SH-SY5Y (cell line): ENCODE measurements around the gene STK32C.

Experiments
- GATA2 ChIP-seq: IDR thresholded peaks from 2 replicates; pipeline ENCODE4 v1.6.1; 2011; ENCODE audit warnings: mild to moderate bottlenecking, low read depth, low read length
- GATA3 ChIP-seq: IDR thresholded peaks from 2 replicates; pipeline ENCODE4 v1.6.1; 2011; ENCODE audit warnings: low read depth, mild to moderate bottlenecking, low read length, moderate library complexity

The STK32C gene

GRCh38 chr10:132345345-132345744, 37.6 kb upstream of the STK32C start:
- TF ChIP-seq GATA3 (no peak), GATA2 (no peak)

- TF ChIP-seq GATA2 (no peak), GATA3 (no peak)
Observed at GRCh38 chr10:132344386-132344785, 36.6 kb upstream of the STK32C start.

GRCh38 chr10:132342553-132342952, 34.8 kb upstream of the STK32C start:
- no peak for TF ChIP-seq GATA3
- no peak for TF ChIP-seq GATA2

DNA sequence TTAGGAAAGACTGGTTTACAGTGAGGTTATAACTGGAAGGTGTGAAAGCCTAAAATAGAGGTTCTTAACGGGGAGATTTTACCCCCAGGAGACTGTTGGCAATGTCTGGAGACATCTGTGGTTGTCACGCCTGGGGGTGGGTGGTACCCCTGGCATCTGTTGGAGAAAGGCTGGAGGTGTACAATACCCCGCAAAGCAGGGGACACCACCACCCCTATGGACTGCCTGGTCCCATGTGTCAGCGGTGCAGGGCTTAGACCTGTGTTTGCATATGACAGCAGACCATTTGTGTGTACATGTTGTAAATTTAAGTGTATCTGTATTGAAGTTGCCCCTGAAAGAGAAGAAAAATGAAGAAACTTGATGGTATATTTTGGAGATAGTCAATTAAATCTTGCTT, 34.0 kb upstream of the STK32C start:
- no peak for TF ChIP-seq GATA2
- no peak for TF ChIP-seq GATA3

GRCh38 chr10:132341017-132341416, 33.3 kb upstream of the STK32C start:
- no peak for TF ChIP-seq GATA3
- TF ChIP-seq GATA2: no peak

DNA sequence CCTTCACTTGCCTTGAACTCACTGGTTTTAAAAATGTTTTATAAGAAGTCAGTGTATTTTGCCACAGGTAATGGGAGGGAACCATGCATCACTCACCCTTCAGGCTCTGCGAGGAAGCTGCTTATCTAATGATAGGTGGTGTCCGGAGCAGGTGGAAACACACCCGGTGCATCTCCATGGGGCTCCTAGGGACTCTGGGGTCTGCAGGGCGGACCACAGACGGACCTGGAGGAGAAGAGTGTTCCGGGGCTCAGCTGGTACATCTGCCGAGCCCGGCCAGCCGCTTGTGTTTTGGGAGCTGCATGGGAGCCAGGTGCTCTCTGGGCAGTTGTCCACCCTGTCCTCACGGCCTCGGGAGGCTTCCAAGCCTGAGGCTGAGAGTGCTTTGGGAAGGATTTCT, 31.5 kb upstream of the STK32C start:
- TF ChIP-seq GATA2 (no peak), GATA3 (no peak)

- TF ChIP-seq GATA3 (no peak), GATA2 (no peak)
Observed at GRCh38 chr10:132338876-132339275, 31.1 kb upstream of the STK32C start.

DNA sequence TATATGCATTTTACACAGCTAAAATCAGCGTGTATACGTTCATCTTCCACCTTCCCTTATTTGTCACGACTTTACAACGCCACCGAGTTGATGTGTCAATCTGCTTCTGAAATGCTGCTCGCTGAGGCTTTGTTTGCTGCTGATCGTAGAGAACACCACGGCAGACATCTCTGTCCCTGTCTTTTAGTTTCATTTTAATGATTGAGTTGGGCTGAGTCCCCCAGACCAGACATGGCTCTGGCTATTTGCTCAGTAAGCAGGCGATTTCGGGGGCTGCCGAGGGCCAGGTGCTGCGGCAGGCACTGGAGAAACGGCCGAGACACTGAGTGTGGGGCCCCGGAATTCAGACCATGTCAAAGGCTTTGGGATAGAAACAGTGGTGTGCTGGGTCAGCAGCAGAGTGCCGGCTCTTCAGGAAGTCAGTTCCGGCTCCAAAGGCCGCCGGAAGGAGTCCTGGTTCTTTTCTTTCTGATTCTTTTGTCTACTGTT, 29.2 kb upstream of the STK32C start:
- no peak for TF ChIP-seq GATA3
- no peak for TF ChIP-seq GATA2

DNA sequence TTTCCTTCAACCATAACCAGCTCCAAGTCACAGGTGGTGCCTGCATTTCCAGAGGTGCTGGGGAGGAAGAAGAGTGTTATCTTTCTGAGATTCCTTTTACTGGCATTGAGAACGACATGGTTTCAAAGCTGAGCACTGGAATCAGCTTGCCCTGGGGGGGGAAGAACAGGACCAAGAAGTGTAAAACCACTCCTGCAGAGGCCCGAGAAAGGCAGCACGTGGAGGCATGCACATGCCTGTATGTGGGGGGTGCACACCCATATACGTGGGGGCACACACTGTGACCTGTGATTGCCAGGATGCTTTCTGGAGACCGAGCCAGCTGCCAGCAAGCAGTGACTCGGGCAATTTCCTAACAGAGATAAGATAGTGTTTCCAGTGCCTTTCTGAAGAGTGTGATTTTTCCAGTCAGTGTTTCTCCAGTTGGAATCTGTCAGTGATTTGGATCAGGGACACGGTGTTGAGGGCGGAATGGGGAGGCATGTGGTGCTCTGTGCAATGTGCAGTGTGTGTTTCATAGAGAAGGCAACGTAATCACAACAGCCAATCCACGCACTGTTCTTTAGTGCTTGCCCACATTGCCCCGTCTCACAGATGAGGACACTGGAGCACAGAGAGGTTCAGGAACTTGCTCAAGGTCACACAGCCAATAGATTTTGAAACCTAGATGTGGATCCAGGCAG, 28.5 kb upstream of the STK32C start:
- TF ChIP-seq GATA2 (no peak), GATA3 (no peak)

DNA sequence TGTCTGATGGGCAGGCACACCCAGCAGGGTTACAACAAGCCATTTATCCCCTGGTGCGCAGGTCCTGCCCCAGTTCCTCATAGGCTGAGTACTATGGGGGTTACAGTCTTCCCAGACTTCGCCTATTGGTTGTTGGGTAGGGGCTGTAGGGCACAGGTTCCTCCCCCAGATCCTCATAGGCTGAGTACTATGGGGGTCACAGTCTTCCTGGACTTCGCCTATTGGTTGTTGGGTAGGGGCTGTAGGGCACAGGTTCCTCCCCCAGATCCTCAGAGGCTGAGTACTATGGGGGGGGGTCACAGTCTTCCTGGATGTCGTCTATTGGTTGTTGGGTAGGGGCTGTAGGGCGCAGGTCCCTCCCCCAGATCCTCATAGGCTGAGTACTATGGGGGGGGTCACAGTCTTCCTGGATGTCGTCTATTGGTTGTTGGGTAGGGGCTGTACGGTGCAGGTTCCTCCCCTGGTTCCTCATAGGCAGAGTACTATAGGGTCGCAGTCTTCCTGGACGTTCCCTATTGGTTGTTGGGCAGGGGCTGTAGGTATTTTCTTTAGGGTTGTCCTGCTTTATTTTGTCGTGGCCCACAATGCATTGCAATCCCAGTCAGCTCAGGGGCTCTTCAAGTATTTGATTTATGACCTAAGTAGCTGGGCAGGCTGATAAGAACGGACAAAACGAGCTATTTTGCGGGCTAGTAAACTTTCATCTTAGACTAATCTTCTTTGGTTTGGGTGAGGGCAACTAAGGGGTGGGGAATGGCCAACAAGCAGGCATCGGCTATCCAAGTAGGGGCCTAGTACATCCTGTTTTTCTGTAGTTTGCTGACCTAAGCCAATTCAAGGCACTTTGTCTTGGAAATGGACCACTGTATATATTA, 27.7 kb upstream of the STK32C start:
- TF ChIP-seq GATA3 (no peak), GATA2 (no peak)

GRCh38 chr10:132334631-132335188, 27.0 kb upstream of the STK32C start:
- TF ChIP-seq GATA3 (no peak), GATA2 (no peak)

GRCh38 chr10:132333386-132333785, 25.6 kb upstream of the STK32C start:
- TF ChIP-seq GATA3 (no peak), GATA2 (no peak)

DNA sequence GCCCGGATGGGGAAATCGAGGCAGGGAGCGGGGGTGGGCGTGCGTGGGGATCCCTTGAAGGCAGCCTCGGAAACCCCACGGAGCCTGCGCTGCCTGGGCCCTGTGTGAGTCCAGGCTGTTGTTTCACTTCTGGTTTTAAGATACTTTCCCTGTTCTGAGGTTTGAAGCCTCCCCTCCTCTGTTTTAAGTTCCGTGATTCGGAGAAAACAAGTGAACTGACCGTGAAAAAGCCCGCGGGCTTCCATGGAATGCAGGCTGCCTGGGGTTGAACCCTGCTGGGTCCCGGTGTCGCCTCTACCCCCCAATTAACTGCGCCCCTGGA, 24.6 kb upstream of the STK32C start:
- no peak for TF ChIP-seq GATA3
- TF ChIP-seq GATA2: no peak

- no peak for TF ChIP-seq GATA2
- no peak for TF ChIP-seq GATA3
Observed at GRCh38 chr10:132331601-132332432, 24.1 kb upstream of the STK32C start, which contains the start of gene LRRC27. LRRC27 (plus strand) TSS chr10:132332193; CDS start chr10:132333525, 1,332 bp downstream.

DNA sequence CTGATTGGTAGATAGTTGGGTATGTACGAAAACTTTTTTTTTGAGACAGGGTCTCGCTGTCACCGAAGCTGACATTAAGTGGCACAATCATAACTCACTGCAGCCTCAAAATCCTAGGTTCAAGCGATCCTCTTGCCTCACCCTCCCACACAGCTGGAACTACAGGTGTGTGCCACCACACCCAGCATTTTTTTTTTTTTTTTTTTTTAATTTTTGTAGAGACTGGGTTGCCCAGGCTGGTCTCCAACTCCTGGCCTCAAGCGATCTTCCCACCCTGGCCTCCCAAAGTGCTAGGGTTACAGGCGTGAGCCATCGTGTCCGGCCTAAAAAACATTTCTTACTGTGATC, 22.7 kb upstream of the STK32C start:
- TF ChIP-seq GATA3 (no peak), GATA2 (no peak)
